A673 (cell line): ENCODE data around the gene MED31. TPM values are rescaled to one million over a fixed set of nuclear protein-coding genes. Genes with fewer than 3 reads are reported as not detected.

ENCODE experiments used
- BruUV-seq: library from RNA; stranded (reverse); fragments of 400-500 nt; replicated peaks from 2 replicates; lab custom pipeline; 2021; lab: Mats Ljungman, UMichigan
- CTCF ChIA-PET: fragments of 300-600 bp; sonication (Branson Sonifier 250); formaldehyde crosslinking; loops from one replicate; lab custom pipeline; 2022; ENCODE audit warnings: antibody characterized with exemption; lab: Charles Lee
- POLR2A ChIA-PET: fragments of 300-600 bp; sonication (Branson Sonifier 250); formaldehyde crosslinking; loops from one replicate; lab custom pipeline; 2022; ENCODE audit warnings: antibody characterized with exemption; ENCODE audit not compliant: low non-redundant PET; lab: Charles Lee
- DNase-seq: peaks from one replicate; pipeline ENCODE4 v3.0.0-alpha.2; 2015; ENCODE audit warnings: low spot score
- H3K27ac ChIP-seq: fragments of 200-600 bp; sonication (generic); 2 replicates; pipeline ENCODE4 v1.5.1; 2016; ENCODE audit warnings: mixed run types, low read depth, mild to moderate bottlenecking, mixed read lengths, antibody characterized with exemption, low read length; ENCODE audit not compliant: poor library complexity, severe bottlenecking
- H3K27me3 ChIP-seq: fragments of 200-600 bp; sonication (generic); replicated peaks from 2 replicates; pipeline ENCODE4 v1.6.1; 2017; ENCODE audit warnings: mixed run types, low read depth, mild to moderate bottlenecking, mixed read lengths, antibody characterized with exemption, low read length; ENCODE audit not compliant: insufficient read depth, poor library complexity
- H3K36me3 ChIP-seq: fragments of 200-600 bp; sonication (generic); 2 replicates; pipeline ENCODE4 v1.6.1; 2016; ENCODE audit warnings: mixed run types, mild to moderate bottlenecking, mixed read lengths, antibody characterized with exemption, low read length; ENCODE audit not compliant: insufficient read depth, poor library complexity, severe bottlenecking
- H3K4me1 ChIP-seq: fragments of 200-600 bp; sonication (generic); 2 replicates; pipeline ENCODE4 v1.6.1; 2017; ENCODE audit warnings: mixed run types, mild to moderate bottlenecking, mixed read lengths, antibody characterized with exemption, low read length; ENCODE audit not compliant: insufficient read depth, poor library complexity, severe bottlenecking
- H3K4me3 ChIP-seq: fragments of 200-600 bp; sonication (generic); 2 replicates; pipeline ENCODE4 v1.5.1; 2016; ENCODE audit warnings: low read depth, mixed run types, mild to moderate bottlenecking, mixed read lengths, low read length; ENCODE audit not compliant: poor library complexity, severe bottlenecking
- H3K9me3 ChIP-seq: fragments of 200-600 bp; sonication (generic); 2 replicates; pipeline ENCODE4 v1.6.1; 2016; ENCODE audit warnings: mixed run types, low read depth, mild to moderate bottlenecking, mixed read lengths, antibody characterized with exemption, low read length; ENCODE audit not compliant: poor library complexity, severe bottlenecking
- EZH2 ChIP-seq: fragments of 200-600 bp; sonication (generic); IDR thresholded peaks from 2 replicates; pipeline ENCODE4 v1.6.1; 2017; ENCODE audit warnings: borderline replicate concordance, low read depth, mild to moderate bottlenecking, mixed read lengths, antibody characterized with exemption, low read length; ENCODE audit not compliant: poor library complexity, severe bottlenecking
- intact Hi-C: fragments of 100-400 bp; cut with micrococcal nuclease; formaldehyde crosslinking; loops from one replicate; pipeline ENCODE4 v1.10.0; 2022; ENCODE audit not compliant: unreplicated experiment
- total RNA-seq: library from RNA; stranded (reverse); gene quantifications from 2 replicates; pipeline ENCODE4 v1.2.3, GENCODE V29; 2021
- TF ChIP-seq, protein P1 (sequence below): fragments of 300-800, 200-600 bp; sonication (generic); conservative IDR thresholded peaks from 2 replicates; pipeline ENCODE4 v1.5.1; 2017; ENCODE audit warnings: low read depth, mild to moderate bottlenecking, antibody characterized with exemption, low read length, moderate library complexity, mixed read lengths

The MED31 gene
- total RNA-seq, 1 experiment from 2014 or later: 27.9 TPM

DNA sequence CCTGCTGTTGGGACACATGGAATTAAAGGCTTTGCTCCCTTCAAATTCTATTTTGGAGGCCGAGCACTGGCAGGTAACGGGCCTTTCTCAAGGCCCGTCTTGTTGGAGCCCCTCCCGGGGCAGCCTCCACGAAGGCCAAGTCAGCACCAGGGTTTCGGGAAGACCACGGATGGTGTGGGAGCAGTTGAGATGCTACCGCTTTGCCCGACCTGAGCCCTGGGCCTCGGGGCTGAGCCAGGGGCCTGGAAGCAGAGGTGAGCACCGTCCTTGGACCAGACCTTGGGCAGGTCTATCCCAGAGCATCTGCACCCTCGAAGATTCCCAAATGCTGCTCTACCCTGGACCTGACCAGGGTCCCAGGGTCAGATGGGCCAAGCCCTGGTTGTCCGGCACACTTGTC is 23.2 kb upstream of the MED31 start:
- no peak for TF ChIP-seq EZH2
- TF ChIP-seq, protein P1, sequence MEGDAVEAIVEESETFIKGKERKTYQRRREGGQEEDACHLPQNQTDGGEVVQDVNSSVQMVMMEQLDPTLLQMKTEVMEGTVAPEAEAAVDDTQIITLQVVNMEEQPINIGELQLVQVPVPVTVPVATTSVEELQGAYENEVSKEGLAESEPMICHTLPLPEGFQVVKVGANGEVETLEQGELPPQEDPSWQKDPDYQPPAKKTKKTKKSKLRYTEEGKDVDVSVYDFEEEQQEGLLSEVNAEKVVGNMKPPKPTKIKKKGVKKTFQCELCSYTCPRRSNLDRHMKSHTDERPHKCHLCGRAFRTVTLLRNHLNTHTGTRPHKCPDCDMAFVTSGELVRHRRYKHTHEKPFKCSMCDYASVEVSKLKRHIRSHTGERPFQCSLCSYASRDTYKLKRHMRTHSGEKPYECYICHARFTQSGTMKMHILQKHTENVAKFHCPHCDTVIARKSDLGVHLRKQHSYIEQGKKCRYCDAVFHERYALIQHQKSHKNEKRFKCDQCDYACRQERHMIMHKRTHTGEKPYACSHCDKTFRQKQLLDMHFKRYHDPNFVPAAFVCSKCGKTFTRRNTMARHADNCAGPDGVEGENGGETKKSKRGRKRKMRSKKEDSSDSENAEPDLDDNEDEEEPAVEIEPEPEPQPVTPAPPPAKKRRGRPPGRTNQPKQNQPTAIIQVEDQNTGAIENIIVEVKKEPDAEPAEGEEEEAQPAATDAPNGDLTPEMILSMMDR: no peak
- H3K27ac ChIP-seq: no peak overlapping the region
- no TSS peak for BruUV-seq
- ChIA-PET CTCF (no interaction called here), POLR2A (no interaction called here)
- no peaks in the 10 kb centered on the region for H3K36me3 ChIP-seq
- H3K4me3 ChIP-seq: no peak overlapping the region
- intact Hi-C loops: no loop called here
- no peak for DNase-seq
- peaks cover 13% of the 10 kb centered on the region for H3K27me3 ChIP-seq
- no peaks in the 10 kb centered on the region for H3K9me3 ChIP-seq
- H3K4me1 ChIP-seq: no peaks in the 10 kb centered on the region

DNA sequence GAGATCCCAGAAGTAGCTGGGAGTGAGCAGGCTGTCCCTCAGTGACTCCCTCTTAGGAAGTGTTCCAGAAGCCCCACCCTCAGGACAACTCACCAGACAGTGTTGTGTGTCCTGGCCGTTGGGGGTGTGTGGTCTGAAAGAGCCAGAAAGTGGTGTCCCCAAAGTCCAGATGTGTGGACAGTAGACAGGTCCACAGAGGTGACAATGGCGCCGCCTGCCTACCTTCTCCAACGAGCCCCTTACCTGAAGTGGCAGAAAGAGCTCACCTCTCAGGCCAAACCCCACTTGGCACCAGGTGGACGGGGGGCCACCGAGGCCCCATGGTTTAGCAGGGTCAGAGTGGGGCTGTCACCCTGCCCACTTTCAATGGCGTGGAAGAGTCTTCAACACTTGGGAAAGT is 20.0 kb upstream of the MED31 start:
- Histone ChIP-seq H3K9me3 (no peaks in the 10 kb centered on the region), H3K27me3 (peaks cover 26% of the 10 kb centered on the region), H3K4me1 (no peaks in the 10 kb centered on the region), H3K36me3 (no peaks in the 10 kb centered on the region), H3K27ac (no peak overlapping the region), H3K4me3 (no peak overlapping the region)
- ChIA-PET POLR2A (no interaction called here), CTCF (no interaction called here)
- TF ChIP-seq, protein P1: no peak
- TF ChIP-seq EZH2: no peak
- no TSS peak for BruUV-seq
- DNase-seq: no peak
- intact Hi-C loops: no loop called here

DNA sequence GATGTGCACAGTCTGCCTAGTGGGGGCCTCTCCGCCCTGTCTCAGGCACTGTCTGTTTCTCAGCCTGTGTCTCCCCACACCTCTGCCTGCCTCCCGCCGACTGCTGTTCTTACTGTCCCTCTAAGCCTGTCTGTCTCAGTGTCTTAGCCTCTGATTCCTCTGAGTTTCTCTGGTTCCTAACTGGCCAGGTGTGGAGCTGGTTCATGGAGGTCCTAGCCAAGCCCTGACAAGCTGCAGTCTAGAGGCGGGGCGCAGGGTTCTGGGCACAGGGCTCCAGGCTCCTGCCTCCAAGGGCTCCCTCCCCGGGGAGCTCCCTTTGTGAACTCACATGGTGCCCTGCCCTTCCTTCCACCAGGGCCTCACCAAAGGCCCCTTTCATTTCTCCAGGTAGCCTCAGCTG is 19.6 kb upstream of the MED31 start:
- TF ChIP-seq, protein P1: no peak
- TF ChIP-seq EZH2: no peak
- H3K27ac ChIP-seq: no peak overlapping the region
- POLR2A ChIA-PET: no interaction called here
- peaks cover 26% of the 10 kb centered on the region for H3K27me3 ChIP-seq
- no TSS peak for BruUV-seq
- CTCF ChIA-PET: no interaction called here
- no peak overlapping the region for H3K4me3 ChIP-seq
- no peaks in the 10 kb centered on the region for H3K36me3 ChIP-seq
- DNase-seq: no peak
- intact Hi-C loops: no loop called here
- no peaks in the 10 kb centered on the region for H3K9me3 ChIP-seq
- H3K4me1 ChIP-seq: no peaks in the 10 kb centered on the region
